Measurements from ENCODE around the gene MVB12B.

MVB12B gene

DNA sequence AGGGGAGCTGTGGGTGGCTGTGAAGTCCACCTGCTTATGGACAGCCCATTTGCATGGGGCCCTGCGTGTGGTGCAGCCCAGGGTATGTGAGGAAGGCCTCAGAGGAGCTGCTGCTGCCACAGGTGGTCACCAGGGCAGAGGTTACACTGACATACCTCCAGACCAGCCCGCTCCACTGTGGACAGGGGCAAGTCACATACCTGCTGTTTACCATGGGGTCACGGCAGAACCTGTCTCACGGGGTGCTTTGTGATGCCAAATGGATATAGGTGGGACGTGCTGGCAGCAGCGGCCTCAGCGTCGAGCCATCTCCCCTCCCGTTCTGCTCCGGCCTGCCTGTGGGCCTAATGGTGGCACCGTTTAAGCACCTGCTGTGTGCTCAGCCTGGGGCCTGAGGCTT, 159.6 kb downstream of the MVB12B start:
- H3K27me3 Mint-ChIP-seq, result no peaks in the 10 kb centered on the region
- peak overlapping the region in 1 of 2 donors; percentile 19 for H3K27ac Mint-ChIP-seq
- ATAC-seq, result no peak
- peaks cover 62% of the 10 kb centered on the region for H3K4me1 Mint-ChIP-seq
- H3K9me3 Mint-ChIP-seq, result no peaks in the 10 kb centered on the region
- DNase-seq, result no peak
- no peak overlapping the region for H3K4me3 Mint-ChIP-seq

DNA sequence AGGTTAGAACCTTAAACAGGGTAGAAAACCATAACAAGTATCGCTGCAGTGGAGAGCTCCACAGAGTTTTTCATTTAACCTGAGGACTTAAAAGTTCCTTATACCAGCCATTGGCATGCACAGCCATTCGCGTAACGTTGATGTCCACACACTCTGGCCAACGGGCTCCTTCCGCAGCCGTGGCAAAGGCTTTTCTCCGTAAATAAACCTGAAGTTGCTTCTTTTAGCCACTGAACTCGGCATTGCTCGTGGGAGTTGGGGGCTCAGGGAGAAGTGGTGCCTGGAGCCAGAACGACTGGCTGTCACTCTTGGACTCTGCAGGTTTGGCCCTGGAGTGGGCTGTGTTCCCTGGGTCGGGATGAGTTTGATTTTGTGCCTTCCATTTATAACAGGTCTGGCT, 161.2 kb downstream of the MVB12B start:
- peaks cover 52% of the 10 kb centered on the region for H3K4me1 Mint-ChIP-seq
- no peak overlapping the region for H3K4me3 Mint-ChIP-seq
- no peaks in the 10 kb centered on the region for H3K27me3 Mint-ChIP-seq
- no peaks in the 10 kb centered on the region for H3K9me3 Mint-ChIP-seq
- DNase-seq (no peak), ATAC-seq (no peak)
- no peak overlapping the region for H3K27ac Mint-ChIP-seq

DNA sequence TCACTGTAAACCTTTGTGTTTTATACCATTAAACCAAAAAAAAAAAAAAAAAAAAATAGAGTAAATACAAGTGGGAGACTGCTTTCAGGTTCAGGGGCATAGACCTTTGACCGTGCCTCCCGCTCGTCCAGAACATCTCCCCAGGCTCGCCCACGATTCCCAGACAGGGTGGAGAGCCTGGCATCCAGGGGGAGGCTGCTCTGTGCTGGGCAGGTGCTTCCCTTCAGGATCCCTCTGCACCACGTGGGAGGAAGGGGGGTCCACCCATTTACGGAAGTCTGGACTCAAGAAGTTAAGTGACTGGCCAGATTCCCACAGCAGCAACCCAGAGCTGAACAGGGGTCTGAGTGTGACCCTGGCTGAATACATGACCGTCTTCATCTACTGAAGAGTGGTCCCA, 161.7 kb downstream of the MVB12B start:
- ATAC-seq, result no peak
- DNase-seq, result no peak
- no peaks in the 10 kb centered on the region for H3K27me3 Mint-ChIP-seq
- H3K27ac Mint-ChIP-seq, result no peak overlapping the region
- no peaks in the 10 kb centered on the region for H3K9me3 Mint-ChIP-seq
- no peak overlapping the region for H3K4me3 Mint-ChIP-seq
- H3K4me1 Mint-ChIP-seq, result peaks cover 47% of the 10 kb centered on the region

DNA sequence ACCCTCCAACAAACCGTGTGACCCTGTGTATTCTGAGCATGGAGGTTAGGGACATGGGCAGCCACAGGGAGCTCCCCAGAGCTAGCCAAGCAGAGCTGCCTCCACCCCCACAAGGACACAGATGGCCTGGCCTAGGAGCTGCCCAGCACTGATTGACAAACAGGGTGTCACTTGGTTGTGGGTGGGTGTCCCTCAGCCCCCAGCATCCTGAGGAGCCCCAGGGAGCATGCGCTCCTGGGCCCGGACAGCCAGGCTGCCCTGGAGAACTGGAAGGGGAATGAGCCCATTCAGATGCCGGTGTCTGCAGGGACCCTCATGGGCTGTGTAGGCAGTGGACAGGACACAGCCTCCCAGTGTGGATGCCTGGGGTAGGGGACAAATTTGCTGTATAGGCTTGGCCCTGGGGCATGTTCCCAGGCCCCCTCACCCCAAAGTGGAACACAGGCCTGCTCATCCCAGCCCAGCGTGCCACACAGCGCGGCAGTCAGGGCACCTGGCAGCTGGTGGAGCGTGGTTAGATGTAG, 162.3 kb downstream of the MVB12B start:
- ATAC-seq (peak; percentile 11), DNase-seq (no peak)
- Mint-ChIP-seq H3K4me3 (no peak overlapping the region), H3K4me1 (peaks cover 41% of the 10 kb centered on the region), H3K9me3 (no peaks in the 10 kb centered on the region), H3K27me3 (no peaks in the 10 kb centered on the region), H3K27ac (no peak overlapping the region)

DNA sequence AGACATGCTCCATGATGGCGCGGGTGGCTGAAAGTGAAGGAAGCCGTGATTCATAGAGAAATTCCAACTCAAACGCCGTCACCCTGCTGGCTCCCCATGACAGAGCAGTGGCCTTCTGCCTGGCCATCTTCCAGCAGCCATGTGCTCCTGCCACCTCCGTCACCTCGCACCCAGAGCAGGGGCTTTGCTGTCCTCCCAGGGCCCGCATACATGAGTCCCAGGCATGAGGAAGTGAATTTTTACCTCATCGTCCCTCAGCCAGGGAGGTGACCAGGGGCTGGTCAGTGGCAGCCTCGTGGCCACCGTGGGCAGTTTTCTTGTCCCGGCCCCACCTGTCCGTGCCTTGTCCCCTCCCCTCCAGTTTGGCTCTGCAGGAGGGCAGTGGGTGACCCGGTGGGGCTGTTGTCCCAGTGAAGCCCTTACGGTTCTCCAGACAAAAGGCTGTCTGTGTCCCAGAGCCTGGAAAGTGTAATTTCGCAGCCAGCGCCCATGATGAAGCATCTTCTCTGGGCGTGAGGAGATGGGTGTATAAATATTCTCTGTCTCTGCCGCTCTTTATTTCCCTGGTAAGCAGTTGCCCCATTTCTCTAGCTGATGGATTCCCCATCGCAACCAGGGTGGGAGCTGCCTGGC, 163.1 kb downstream of the MVB12B start:
- peak; percentile 5 for ATAC-seq
- Mint-ChIP-seq H3K27ac (no peak overlapping the region), H3K9me3 (no peaks in the 10 kb centered on the region), H3K4me1 (peaks cover 37% of the 10 kb centered on the region), H3K4me3 (no peak overlapping the region), H3K27me3 (no peaks in the 10 kb centered on the region)
- DNase-seq, result no peak

DNA sequence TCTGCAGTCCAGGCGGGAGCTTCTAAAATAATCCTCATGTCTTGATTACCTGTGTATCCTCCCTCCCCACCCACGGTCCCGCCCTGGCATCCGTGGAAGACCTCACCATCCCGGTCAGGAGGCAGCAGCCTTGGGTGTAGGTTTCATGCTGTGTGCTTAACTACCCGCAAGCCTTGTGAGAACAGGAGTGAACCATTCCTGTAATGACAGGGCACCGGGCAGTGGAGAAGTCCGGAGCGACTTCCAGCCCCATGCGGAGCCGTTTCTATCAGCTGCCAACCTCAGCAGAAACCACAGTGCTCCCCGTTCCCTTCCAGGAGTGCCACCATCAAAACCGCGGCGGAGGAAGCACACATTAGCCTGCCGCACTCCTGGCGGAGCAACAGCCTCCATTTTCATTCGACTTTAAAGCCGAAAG, 163.6 kb downstream of the MVB12B start:
- ATAC-seq (peak; percentile 56), DNase-seq (no peak)

DNA sequence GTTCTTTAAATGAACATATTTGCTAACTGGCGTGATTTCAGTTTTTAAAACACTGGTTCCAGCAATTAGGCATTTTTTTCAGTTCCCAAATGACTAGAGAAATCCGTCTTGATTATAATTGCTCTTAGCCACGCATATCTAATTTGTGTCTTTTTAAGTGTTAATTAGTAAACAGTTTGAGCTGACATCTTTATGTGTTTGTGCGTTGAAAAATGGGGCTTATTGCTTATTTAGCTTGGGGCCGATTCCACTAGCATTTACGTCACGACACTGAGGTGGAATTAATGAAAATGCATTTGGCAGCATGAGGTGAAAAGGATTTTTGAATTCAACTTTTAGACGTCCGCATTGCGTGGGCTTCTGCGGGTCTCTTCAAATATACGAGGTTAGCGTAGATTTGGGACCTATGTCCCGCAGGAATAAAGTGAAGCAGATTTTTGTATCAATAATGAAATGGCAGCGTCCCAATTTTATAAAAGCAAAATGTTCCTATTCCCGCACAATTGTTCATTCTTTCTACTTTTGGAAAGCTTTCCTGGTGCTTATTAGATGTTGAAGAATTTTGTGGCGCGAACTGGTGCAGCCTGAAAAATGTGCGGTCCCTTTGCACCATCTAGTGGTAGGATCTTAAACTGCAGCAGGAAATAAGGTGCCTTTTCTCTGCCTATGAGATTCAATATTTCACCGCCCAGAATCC, 164.4 kb downstream of the MVB12B start:
- Mint-ChIP-seq H3K4me3 (no peak overlapping the region), H3K27me3 (no peaks in the 10 kb centered on the region), H3K27ac (no peak overlapping the region), H3K4me1 (peaks cover 30% of the 10 kb centered on the region), H3K9me3 (no peaks in the 10 kb centered on the region)
- DNase-seq (peak; percentile 50 to 59), ATAC-seq (no peak)

More for the DNA sequence above, 163.6 kb downstream of the MVB12B start:
- H3K27ac Mint-ChIP-seq, result no peak overlapping the region
- peak overlapping the region in 1 of 2 donors; percentile 48 for H3K4me3 Mint-ChIP-seq
- no peaks in the 10 kb centered on the region for H3K9me3 Mint-ChIP-seq
- H3K4me1 Mint-ChIP-seq, result peaks cover 37% of the 10 kb centered on the region
- H3K27me3 Mint-ChIP-seq, result no peaks in the 10 kb centered on the region

DNA sequence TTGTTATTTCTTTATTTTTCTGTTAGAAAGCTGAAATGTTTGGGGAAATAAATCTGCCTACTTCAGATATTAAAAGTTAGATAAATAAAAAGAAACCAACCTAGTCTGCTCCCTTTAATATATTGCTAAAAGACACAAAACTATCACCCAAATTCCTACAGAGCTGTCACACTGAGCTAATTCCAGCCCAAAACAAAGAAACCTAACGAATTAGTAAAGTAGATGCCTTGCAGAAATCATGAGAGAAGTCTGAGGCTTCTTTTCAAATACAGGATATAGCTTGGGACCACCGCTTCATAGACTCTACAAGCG, 164.9 kb downstream of the MVB12B start:
- peaks cover 25% of the 10 kb centered on the region for H3K4me1 Mint-ChIP-seq
- ATAC-seq (no peak), DNase-seq (no peak)
- H3K27me3 Mint-ChIP-seq, result no peaks in the 10 kb centered on the region
- H3K27ac Mint-ChIP-seq, result no peak overlapping the region
- H3K4me3 Mint-ChIP-seq, result no peak overlapping the region
- no peaks in the 10 kb centered on the region for H3K9me3 Mint-ChIP-seq

DNA sequence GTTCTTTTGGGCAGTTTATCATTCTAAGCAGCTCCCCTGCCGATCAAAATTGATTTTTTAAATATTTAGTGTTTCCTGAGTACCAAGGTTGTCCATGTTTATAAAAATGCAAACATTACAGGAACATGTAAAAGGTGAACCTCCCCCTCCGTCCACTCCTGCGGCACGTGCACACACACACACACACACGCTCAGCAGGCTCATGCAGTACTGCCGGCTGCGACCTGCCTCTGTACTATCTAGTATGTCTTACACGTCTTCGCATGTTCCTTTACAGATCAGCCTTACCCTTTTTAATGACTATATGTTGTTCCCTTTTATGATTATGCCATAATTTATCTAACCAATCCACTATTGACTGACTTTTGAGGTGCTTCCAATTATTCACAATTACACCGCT, 165.3 kb downstream of the MVB12B start:
- DNase-seq, result no peak
- Mint-ChIP-seq H3K9me3 (no peaks in the 10 kb centered on the region), H3K27me3 (no peaks in the 10 kb centered on the region), H3K27ac (no peak overlapping the region), H3K4me1 (peaks cover 21% of the 10 kb centered on the region), H3K4me3 (no peak overlapping the region)
- no peak for ATAC-seq

DNA sequence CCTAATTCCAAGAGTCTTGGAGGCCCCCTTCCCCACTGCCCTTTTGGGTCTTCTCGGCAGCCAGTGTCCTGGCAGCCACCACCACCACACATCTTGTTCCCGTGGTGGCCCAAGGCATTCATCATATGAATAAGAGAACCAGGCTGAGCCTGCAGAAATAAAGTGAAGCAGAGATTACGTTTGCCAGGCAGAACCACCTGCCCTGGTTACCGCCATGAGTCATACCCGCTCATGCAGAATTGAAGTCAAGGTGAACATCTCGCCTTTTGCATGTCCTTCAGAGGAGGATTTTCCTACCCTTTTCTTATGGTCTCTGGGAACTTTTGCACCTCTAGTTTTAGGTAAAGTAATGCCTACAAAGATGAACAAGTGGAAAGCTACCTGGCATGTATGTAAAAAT, 167.6 kb downstream of the MVB12B start:
- Mint-ChIP-seq H3K27me3 (peaks cover 3% of the 10 kb centered on the region), H3K4me3 (no peak overlapping the region), H3K27ac (no peak overlapping the region), H3K4me1 (peaks cover 29% of the 10 kb centered on the region), H3K9me3 (no peaks in the 10 kb centered on the region)
- ATAC-seq (no peak), DNase-seq (no peak)

DNA sequence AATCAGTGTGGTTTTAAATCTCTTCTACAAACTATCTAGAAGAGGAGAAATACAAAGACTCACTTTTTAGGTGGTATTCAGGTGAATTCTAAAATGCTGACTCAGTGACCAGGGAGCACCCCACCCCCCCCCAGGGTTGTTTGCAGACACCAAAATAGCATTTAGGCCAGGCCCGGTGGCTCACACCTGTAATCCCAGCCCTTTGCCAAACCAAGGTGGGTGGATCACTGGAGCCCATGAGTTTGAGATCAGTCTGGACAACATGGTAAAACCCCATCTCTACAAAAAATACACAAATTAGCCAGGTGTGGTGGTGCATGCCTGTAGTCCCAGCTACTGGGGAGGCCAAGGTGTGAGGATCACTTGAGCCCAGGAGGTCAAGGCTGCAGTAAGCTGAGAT, 168.1 kb downstream of the MVB12B start:
- no peak for DNase-seq
- Mint-ChIP-seq H3K9me3 (no peaks in the 10 kb centered on the region), H3K27ac (no peak overlapping the region), H3K4me3 (no peak overlapping the region), H3K4me1 (peaks cover 33% of the 10 kb centered on the region), H3K27me3 (peaks cover 7% of the 10 kb centered on the region)
- no peak for ATAC-seq

DNA sequence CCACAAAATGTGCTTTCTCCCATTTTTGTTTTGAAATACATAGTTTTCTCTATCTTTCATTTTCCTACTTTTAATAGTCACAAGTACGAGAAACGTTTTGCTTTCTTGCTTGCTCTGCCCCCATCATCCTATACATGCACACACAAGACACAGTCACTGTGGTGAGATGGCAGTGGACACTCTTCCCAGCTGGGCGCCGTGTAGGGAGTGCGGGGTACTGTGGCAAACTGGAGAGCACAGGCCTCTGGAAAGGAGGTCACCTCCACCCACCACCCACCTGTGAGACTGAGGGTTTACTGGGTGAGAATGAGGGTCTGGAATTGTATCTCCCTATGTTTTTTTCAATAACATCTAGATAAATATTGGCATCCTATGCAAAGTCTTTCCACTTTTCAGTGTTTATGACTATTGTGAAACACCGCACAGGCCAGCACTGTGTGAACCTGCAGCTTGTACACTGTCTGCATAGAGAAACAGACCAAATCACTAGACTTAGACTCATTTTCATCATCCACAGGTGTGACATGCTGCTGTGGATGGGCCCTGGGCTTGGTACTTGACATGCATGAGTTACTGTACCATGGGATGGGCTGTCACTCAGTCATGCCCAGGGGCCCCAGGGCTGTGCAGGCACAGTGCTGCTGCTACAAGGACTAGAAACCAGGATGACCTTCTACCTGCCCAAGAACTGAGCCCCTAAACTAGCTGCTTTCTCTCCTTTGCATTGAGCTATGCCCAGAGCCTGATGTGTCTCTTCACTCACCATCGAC, 169.0 kb downstream of the MVB12B start:
- no peak overlapping the region for H3K27ac Mint-ChIP-seq
- no peak for ATAC-seq

DNA sequence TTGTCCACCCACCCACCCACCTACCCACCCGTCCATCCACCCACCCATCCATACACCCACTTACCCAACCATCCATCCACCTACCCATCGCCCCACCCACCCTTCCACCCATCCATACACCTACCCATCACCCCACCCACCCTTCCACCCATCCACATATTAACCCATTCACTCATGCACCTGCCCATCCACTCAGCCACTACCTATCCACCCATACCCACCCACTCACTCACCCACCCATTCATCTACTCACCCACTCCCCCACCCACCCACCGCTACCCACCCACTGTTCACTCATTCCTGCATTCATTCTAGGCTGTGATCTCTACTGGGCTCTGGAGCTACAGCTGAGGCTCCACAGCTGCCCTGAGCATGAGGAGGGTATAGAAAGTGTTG, 169.6 kb downstream of the MVB12B start:
- Mint-ChIP-seq H3K4me1 (peaks cover 33% of the 10 kb centered on the region), H3K9me3 (no peaks in the 10 kb centered on the region), H3K4me3 (no peak overlapping the region), H3K27me3 (peaks cover 21% of the 10 kb centered on the region), H3K27ac (no peak overlapping the region)
- DNase-seq (no peak), ATAC-seq (no peak)

More for the DNA sequence above, 169.0 kb downstream of the MVB12B start:
- DNase-seq, result no peak
- no peak overlapping the region for H3K4me3 Mint-ChIP-seq
- no peaks in the 10 kb centered on the region for H3K9me3 Mint-ChIP-seq
- H3K4me1 Mint-ChIP-seq, result peaks cover 33% of the 10 kb centered on the region
- peaks cover 16% of the 10 kb centered on the region for H3K27me3 Mint-ChIP-seq

DNA sequence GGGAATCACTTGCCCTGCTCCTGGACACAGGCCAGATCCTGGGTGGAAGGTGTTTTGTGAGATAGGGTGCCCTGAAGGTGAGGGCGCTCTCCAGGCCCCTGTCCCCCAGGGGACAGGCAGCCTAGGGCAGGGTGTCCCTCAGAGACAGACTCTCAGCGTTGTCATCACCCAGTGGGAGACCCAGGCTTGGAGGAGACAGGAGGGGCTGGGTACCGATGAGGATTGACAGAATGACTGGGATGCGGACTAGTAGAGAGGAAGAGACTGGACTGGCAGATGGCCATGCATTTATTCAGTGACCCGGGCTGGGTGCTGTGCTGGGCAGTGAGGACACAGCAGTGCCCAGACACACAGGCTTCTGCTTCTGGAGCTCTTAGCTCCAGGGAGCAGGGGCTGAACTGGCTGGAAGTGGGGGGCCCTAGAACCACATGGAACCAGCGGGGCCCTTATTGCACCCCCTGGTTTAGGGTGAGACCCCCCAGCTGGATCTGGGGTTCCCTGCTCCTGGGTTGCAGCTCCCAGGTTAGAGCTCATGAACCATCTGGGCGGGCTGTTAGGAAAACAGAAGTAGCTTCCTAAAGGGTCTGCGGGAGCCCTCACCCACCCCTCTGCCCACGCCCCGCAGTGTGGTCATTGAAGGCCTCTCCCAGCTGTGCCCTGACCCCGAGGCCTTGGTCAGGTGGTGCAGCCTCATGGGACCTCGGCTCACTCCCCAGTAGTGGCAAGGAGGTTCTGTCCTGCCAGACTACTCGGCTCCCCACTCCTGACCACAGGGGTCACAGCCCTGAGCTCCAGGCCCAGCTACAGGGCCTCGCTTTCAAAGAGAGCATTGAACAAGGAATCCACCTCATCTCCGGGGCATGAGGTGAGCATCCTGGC, 170.4 kb downstream of the MVB12B start:
- no peak for ATAC-seq
- Mint-ChIP-seq H3K27me3 (peaks cover 21% of the 10 kb centered on the region), H3K27ac (peak overlapping the region in 1 of 2 donors; percentile 34), H3K4me3 (no peak overlapping the region), H3K4me1 (peaks cover 32% of the 10 kb centered on the region), H3K9me3 (no peaks in the 10 kb centered on the region)
- DNase-seq, result no peak

DNA sequence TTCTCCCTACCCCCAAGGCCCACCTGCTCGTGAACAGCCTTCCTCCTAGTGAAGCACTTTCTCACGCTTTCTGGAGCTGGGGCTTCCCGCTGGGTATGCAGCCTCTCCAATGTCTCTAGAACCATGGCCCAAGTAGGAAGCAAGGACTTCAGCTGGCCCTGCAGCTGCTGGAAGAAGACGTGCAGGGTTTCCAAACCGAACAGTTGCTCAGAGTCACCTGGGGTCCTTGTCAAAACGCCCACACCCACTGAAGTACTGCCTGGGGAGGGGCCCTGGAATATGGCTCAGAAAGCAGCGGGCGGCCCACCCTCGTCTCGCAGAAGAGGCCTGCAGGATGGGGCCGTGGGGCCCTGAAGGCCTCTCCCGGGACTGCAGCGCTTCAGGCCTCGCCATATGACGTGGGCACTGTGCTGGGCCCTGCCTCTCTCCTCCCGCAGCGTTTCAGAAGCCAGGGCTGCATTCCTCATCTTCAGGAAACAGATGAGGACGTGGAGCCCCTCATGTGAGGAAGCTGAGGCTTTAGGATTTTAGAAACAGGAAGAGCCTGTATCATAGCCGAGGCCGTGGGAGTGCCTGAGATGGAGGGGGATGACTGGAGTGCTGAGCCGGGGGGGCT, 171.1 kb downstream of the MVB12B start:
- peak overlapping the region in 1 of 2 donors; percentile 34 for H3K27ac Mint-ChIP-seq
- DNase-seq, result no peak
- no peaks in the 10 kb centered on the region for H3K9me3 Mint-ChIP-seq
- peaks cover 32% of the 10 kb centered on the region for H3K4me1 Mint-ChIP-seq
- no peak overlapping the region for H3K4me3 Mint-ChIP-seq
- ATAC-seq, result no peak
- H3K27me3 Mint-ChIP-seq, result peaks cover 21% of the 10 kb centered on the region
